NCI-H1930 (cell line): ENCODE results near the gene LGALS8.
"Not testable (repeated sequence)": the region's sequence is repeated elsewhere in the genome, so short reads cannot be mapped to it uniquely, and the experiment has no call there.

Experiments used
- DNase-seq, 2 experiments: peaks; one replicate each; lab custom pipeline; 2025; lab: John Stamatoyannopoulos, UW

Gene LGALS8

DNA sequence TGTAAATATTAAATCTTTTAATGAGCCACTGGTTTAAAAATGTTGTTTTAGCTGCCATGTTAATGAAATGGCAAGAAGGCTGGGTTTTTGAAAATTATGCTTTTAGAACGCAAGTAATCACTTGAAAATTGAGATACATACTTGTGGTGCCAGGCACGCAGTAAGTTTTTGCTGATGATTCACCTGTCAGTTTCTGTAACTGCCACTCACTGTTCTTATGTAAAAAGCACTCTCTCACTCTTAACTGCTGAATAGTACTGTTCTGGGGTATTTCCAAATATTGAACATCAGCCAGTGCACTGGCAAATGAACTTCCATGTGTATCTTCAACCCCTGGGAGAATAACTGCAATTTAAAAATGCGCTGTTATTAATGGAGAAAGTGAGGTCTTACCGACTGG, 17.9 kb downstream of the LGALS8 start:
- no peak for DNase-seq

DNA sequence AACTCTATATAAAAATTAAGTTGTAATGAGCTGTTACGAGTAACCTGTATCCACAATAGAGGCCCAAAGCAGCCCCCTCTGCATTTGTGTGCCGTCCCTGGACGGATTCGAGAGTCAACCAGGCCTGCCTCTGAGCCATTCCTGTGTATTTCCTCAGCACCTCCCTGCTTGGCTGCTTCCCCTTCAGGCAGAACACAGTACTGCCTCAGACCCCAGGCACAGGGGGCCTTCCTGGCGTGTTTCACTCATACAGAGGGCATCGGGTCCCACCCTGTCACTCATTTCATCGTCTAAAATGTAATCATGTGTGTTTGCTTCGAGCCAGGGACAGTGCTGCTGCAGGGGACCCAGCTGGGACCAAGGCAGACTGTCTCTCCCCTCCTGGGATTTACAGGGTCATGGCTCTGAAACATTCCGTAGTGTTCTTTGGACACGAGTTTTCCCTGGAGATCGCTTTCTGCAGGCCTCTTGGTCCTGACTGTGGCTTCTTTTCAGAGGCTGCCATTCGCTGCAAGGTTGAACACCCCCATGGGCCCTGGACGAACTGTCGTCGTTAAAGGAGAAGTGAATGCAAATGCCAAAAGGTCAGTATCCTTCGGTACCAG, 19.4 kb downstream of the LGALS8 start:
- no peak for DNase-seq

DNA sequence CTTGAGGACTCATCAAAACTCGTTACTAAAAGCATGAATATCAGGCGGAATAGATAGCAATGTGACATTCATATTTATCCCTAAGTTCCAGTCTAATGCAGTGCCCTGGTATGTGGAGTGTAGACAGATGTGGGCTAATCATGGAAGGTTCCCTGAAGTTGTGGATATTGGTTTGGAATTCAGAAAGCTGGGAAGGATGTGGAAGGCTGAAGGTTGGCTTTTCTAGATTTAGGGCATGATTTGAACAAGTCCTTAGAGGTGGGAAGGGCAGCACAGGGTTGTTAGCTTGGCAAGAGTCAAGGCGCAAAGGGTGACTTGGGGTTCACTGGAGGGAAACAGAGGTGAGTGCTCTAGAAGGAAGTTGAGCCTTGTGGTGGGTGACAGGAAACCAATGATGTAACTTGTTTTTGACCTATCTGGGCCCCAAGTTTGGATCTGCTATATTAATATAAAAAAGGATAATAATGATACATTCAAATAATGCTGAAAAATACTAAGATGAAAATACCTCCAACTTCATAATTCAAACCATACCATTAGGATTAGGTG, 21.9 kb downstream of the LGALS8 start:
- no peak for DNase-seq

DNA sequence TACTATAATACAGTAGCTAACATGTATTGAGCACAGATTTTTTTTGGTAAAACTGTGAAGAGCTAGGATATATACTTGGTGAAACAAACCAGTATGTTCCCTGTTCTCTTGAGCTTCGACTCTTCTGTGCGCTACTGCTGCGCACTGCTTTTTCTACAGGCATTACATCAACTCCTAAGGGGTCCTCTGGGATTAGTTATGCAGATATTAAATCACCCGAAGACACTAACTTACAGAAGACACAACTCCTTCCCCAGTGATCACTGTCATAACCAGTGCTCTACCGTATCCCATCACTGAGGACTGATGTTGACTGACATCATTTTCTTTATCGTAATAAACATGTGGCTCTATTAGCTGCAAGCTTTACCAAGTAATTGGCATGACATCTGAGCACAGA, 24.7 kb downstream of the LGALS8 start:
- no peak for DNase-seq

DNA sequence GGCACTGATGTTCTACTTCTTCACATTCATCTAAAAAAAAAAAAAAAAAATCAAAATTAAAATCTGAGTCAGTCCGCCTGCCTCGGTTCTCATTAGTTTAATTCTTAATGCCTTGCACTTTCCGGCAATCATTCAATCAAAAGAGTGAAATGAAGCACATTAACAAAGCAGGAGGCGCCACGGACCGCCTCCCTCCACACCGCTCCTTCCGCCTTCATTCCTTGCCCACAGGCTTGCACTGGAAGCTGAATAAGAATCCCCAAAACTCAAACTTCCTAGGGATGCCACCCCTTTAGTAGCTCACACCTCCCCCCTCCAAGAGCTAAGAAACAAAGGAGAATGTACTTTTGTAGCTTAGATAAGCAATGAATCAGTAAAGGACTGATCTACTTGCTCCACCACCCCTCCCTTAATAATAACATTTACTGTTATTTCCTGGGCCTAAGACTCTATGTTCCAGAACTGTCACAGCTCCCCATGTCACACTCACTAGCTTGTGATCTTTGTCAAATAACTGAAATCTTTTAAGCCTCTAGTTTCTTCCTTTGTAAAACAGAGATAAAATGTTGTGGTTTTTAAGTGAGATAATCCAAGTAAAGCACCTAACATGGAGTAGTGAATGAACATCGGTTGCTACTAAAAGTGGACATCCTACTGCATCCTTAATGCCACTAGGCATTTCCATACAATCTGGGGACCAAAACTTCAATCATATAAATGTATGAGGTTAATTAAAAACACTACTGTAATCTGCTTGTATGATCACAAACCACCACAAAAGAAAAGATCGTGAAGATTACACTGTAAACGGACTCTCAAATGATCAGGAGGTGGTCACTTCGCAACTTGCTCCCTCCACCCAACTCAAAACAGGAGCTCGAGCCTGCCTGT, 27.4 kb downstream of the LGALS8 start:
- DNase-seq: no peak

DNA sequence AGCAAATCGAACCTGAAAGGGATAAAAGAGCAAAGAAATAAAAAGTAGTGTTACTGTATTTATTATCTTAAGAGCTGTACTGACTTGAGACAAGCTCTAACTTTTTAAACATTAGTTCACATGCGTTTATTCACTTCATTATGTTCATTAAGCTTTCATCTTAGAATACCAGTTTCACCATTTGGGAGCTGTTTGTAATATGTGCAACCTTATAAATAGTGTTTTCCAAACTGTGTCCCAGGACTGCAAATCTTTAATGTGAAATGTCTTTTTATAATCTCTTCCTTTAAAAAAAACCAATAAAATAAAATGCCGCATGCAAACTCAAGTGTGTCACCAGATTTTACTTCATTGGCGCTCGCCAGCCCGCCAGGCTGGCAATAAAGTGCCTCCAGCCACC, 28.3 kb downstream of the LGALS8 start:
- DNase-seq: no peak

DNA sequence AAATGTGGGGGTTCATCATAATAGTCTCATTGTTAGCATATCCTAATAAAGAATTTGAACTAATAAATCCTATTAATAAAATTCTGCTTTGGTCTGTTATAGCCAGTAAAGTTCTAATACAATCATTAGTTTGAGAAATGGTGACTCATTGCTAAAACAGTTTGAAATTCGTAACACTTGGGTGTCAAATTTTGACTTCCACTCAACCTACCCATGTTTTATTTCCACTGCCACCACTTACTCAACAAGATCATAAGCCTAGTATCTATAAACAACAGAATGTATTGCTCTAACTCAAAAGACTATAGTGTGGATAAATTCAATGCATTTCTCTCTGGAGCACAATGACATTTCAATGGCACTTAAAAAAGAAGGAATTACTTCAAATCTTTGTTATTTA, 29.1 kb downstream of the LGALS8 start:
- no peak for DNase-seq

DNA sequence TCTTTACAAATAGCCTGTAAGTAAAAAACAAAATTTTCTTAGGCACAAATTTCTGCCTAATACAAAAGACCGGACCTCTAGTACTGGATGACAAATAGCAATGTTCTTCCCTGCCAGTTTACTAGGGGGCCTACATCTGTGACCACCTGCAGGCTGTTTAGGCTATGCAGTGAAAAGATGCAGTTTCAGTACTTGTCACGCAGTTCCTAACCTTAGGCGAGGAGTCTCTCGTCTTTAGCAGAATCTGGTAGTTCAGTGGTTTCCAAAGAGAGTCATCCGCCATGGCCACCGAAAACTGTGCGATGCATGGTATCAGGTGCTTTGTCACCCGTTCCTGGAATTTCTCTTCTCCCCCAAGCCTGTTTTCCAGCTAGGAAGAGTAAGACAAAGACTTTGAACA, 29.6 kb downstream of the LGALS8 start:
- DNase-seq: no peak

DNA sequence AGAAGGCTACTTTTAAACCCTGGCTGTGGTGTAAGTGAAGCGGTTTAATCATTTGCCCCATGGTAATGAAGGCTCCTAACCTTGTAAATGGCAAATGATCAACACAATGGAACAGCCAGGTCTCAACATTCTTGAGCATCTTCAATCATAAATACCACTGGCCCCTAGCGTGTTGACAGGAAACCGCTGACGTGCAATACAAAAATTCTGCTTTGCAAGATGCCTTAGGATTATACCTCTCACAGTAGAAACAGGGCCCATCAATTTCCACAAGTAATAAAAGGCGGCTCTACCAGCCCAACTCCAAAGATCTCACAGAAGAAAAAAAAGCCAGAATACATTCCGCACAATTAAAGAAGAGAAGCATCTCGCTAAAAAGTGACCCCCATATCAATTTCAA, 32.8 kb downstream of the LGALS8 start:
- no peak for DNase-seq

DNA sequence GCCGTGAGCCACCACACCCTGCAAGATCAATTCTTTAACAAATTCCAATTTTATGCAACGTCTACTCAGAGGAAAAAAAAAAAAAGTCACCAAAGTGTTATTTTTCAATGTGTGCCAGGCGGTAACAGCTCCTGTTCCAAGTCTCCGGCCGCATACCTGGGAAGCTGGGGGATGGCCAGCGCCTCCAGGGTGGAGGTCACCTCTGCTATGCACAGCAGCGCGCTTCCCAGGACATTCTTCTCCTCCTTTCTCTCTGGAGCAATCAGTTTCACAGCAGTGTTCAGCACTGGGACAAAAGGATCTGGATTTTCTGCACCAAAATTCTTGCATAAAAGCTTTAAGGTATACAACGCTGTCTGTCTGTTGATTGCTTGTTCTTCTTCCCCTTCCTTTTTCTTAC, 34.3 kb downstream of the LGALS8 start:
- no peak for DNase-seq

DNA sequence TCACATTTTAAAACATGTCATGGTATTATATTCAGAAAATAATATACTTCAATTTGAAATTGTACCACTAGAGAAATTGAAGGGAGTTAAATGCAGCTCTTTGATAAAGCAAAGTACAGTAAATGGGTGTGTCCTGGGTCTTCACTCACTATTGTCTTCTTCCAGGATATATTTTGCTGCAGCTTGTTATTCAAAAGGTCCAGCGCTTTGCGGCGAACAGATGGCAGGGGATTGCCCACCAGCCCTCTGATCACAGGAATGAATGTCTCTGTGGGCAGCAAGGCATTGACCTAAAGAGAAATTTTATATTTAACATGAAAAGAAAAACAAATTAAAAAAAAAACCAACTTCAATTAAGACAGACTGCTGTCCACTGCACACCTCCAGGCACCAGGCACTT, 35.1 kb downstream of the LGALS8 start:
- no peak for DNase-seq

DNA sequence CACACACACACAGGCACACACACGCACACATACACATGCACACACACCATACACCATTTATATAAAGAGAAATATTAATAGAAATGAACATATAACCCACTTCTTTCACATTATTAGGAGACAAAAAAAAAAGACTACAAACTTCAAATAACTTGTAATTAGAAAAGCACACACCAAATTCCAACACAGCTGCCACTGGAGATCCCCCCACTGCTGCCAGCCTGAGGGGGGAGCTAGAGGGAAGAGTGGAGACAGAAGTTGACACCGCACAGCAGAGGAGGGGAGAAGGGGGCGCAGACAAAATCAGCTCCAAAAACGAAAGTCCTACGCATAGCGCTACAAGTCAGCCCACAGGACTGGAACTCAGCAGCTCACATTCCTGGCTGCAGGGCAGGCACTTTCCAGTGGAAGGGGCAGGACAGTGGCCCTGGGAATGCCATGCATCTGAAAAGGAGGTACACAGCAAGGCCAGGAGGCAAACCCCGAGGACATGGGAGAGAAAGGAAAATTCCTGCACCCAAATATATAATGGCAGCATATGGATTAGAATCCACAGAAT, 36.5 kb downstream of the LGALS8 start:
- no peak for DNase-seq

DNA sequence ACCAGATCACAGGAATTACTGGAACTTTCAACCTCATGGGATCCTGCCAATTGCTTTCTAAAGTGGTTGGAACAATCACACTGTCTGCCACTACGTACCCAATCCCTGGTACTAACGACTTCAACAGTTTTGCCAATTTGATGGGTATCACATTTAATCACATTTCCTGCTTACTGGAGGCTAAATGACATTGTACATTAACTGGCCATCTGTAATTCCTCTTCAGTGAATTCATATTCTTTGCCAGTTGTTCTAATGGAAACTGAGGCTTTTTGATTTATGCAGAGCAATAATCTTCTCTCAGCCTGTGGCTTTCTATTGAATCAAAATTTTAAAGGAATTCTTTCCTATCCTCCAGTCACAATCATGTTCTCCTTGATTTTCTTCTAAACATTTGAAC, 38.2 kb downstream of the LGALS8 start:
- no peak for DNase-seq

DNA sequence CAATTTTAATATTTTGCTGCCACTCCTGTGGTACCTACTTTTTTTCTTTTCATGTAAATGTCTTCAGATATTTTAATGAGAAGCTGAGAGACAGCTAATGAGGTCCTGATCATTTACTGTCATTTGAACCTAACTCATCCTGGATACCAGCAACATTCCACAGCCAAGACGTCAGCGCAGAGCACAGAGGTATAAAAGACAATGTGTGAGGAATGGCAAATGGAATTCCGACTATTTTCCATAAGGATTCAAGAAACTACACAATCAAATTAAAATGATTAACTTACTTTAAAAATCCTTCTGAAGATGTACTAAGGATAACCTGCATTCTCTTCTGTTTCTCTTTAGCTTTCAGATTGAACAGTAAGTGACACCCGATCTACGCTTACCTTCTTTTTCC, 41.7 kb downstream of the LGALS8 start:
- DNase-seq: no peak

DNA sequence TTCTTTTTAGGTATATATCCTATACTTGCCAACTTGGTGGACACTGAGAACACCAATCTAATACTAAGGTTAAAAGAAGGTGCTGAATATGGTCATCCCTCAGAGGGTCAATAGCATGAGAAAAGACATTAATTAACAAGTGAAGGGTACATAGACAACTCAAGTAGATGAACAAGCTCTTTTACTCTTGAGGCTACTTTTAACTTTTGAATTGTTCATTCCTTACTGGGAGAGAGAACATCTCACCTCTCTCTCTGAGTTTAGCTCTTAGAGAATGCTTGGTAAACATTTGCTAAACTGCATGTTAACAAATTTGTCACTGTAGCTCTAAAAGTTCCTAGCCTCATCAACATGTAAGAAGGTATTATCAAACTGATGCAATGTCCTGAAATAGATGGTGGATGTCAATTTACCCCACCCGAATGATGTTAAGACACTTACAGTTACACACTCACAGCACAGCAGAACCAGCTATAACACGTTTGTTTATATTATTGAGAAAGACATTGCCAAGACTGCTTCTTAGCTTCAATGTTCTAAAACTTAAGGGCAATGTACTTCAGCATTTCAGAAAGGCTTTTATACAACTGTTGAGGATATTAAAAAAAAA, 44.6 kb downstream of the LGALS8 start:
- peak in 1 of 2 experiments; percentile 40 for DNase-seq

DNA sequence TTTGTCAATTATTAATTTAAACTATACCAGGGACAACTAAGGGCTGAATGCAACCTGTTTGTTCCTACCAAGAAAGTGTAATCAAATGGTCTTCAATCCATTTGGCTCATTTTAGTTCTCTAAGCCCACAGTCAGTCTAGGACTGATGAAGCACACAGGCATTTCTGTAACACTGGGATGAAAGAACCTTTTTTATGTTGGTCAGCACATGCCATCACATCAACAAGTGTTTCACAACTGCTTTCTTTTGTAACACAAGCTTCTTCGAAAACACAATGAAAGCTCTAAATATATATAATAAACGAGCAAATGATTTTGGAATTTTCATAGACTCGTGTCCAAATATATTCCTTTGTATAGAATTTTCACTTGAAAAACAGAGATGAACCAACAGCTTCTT, 51.7 kb downstream of the LGALS8 start:
- no peak for DNase-seq

DNA sequence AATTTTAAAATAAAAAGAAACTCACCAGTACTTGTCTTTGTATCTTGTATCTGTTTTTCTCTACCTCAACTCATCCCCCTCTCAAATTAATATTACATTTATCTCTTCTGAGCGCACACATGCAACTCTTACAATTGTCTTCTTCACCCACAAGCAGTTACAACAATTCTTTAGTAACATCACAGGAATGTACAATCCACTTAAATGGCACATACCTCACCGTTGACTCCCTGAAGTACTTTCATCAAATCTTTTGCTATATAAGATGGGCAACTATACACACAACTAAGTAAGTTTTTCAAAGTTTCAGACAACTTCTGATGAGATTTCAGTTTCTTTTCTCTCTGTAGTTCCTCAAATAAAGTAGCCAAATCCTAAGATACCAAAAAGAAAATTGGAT, 52.2 kb downstream of the LGALS8 start:
- DNase-seq: no peak

DNA sequence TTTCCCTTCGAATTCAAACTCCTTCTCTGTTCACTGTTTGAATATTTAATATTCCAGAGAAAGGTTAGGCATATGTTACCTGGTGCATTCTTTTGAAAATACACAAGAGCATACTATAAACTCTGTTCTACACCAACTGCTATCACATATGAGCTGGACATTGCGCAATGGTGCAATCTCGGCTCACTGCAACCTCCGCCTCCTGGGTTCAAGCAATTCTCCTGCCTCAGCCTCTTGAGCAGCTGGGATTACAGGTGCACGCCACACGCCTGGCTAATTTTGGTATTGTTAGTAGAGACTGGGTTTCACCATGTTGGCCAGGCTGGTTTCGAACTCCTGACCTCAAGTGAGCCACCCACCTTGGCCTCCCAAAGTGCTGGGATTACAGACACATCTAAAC, 53.3 kb downstream of the LGALS8 start:
- DNase-seq: not testable (repeated sequence)

DNA sequence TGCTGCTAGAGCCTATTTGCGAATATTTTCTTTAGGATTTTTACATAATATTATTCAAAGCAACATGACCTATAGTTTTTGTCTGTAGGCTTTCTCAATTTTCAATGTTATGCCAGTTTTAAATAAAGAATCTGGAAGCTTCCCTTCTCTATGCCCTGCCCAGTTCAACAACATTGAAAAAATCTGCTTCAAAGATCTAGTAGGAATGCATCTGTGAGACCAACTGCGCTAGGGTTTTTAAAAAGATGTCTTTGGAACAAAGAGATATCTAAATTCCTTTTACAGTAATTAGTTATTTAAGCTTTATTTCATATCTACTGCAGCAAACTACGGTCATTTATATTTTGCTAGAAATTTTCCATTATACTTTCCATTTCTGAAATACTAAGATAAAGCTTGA, 54.9 kb downstream of the LGALS8 start:
- DNase-seq: no peak

DNA sequence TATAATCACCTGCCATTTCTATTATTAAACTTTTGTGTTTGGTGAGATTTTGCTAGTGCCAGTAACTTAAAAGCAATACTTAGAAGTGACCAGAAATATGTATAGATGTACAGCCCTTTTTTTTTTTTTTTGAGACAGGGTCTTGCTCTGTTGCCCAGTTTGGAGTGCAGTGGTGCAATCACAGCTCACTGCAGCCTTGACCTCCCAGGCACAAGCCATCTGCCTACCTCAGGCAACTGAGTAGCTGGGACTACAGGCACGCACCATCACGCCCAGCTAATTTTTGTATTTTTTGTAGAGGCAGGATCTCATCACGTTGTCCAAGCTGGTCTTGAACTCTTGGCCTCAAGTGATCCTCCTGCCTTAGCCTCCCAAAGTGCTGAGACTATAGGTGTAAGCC, 56.6 kb downstream of the LGALS8 start:
- not testable (repeated sequence) for DNase-seq

DNA sequence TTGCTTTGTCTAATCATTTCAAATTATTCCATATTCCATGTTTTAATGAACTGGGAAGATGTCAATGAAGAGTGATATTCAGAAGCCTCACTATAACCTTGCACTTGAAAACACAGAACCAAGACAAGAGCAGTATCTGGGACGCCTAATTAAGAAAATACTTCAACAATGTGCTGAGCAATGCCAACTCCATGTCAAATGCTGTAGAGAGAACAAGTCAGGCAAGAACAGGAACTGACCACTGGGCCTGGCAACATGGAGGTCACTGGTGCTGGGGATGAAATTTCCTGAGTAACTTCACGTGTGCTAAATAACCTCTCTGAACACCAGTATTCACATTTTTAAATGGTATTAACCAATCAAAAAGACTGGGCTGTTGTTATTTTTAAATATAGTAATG, 57.7 kb downstream of the LGALS8 start:
- no peak for DNase-seq

DNA sequence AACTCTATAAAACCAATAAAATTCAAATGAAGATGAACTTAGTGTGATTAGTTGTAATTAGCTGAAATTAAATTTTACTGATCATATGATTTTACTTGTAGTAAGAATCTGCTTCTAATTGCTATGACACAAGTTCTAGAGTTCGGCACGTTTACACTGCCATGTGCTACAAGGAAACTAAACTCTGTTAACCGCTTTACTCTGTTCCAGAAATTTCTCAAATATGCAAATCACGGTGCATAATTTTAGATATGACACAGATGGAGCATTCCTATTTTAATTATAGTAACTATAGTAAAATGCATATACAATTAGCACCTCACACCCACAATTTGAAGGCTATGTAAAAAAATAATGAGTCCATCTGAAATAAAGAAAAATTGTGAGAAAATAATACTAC, 65.7 kb downstream of the LGALS8 start:
- DNase-seq: no peak
